ENCODE results near the gene RSPRY1.

Gene RSPRY1

DNA sequence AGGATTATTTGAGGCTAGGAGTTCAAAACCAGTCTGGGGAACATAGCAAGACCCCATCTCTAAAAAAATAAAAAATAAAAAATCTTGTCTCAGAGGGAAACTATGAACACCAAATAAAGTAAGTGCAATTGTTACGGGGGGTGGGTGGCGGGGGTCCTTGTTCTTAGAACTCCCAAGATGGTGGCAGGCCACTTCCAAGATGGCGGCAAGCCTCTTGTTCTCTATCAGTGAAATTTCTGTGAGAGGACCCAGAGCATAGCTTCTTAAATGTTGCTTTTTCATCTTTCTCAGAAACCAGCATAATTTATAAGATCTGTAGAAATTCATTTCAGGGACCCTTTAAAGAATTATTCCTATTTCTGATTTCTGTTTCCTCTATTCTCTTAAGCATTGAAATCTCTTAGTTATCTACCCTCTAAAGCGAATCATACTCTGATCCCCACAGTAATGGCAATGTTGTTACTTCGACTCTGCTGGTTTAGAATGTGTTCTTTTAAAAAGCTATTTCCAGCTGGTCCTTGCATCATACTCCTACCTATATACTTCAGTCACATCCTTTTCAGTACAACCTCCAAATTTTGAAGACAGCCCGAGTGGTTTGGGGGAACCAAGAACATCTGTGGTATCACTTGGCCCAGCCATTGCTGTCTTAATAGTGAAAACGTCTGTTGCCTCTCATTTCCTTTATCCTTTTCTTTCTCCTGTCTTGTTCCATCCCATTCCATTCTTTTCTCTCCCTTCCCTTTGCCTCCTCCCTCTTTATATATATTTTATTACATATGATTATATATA lies 16.2 kb downstream of the RSPRY1 start:
- peak; percentile 36 for DNase-seq (ENCODE audit: low read depth)
- TF ChIP-seq, protein P1, sequence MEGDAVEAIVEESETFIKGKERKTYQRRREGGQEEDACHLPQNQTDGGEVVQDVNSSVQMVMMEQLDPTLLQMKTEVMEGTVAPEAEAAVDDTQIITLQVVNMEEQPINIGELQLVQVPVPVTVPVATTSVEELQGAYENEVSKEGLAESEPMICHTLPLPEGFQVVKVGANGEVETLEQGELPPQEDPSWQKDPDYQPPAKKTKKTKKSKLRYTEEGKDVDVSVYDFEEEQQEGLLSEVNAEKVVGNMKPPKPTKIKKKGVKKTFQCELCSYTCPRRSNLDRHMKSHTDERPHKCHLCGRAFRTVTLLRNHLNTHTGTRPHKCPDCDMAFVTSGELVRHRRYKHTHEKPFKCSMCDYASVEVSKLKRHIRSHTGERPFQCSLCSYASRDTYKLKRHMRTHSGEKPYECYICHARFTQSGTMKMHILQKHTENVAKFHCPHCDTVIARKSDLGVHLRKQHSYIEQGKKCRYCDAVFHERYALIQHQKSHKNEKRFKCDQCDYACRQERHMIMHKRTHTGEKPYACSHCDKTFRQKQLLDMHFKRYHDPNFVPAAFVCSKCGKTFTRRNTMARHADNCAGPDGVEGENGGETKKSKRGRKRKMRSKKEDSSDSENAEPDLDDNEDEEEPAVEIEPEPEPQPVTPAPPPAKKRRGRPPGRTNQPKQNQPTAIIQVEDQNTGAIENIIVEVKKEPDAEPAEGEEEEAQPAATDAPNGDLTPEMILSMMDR (IDR thresholded peaks at IDR 0.05; ENCODE audit: insufficient read depth, low read depth, low read length, missing control alignments): no peak
- no peak overlapping the region for H3K4me3 ChIP-seq (ENCODE audit: low read depth, low read length)

DNA sequence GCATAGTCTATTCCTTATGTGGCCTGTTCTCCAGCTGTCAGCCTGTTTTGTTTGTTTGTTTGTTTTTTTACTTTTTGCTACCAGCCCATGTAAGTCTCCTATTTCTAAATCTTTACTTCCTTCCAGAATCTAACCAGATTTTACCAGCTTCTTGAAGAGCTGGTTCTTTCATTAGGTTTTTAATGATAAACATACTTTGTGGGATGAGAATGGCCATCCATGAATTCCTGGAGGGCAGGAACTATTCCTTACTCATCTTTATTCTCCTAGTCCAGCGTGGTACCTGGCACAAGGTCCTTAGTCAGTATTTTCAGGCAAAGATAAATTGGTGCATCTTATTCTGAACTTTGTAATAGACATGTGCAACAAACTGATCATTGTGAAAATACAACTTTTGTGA lies 17.3 kb downstream of the RSPRY1 start:
- TF ChIP-seq, protein P1 (IDR thresholded peaks at IDR 0.05; ENCODE audit: insufficient read depth, low read depth, low read length, missing control alignments): no peak
- no peak overlapping the region for H3K4me3 ChIP-seq (ENCODE audit: low read depth, low read length)

DNA sequence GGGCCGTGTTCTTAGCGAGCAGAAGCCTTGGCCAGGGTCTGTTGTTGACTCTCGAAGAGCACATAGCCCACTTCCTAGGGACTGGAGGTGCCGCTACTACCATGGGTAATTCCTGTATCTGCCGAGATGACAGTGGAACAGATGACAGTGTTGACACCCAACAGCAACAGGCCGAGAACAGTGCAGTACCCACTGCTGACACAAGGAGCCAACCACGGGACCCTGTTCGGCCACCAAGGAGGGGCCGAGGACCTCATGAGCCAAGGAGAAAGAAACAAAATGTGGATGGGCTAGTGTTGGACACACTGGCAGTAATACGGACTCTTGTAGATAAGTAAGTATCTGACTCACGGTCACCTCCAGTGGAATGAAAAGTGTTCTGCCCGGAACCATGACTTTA lies 18.5 kb downstream of the RSPRY1 start:
- TF ChIP-seq, protein P1 (IDR thresholded peaks at IDR 0.05; ENCODE audit: insufficient read depth, low read depth, low read length, missing control alignments): peak; percentile 5
- DNase-seq (ENCODE audit: low read depth): no peak
- no peak overlapping the region for H3K4me3 ChIP-seq (ENCODE audit: low read depth, low read length)

More for the DNA sequence above, 17.3 kb downstream of the RSPRY1 start:
- no peak for DNase-seq (ENCODE audit: low read depth)

DNA sequence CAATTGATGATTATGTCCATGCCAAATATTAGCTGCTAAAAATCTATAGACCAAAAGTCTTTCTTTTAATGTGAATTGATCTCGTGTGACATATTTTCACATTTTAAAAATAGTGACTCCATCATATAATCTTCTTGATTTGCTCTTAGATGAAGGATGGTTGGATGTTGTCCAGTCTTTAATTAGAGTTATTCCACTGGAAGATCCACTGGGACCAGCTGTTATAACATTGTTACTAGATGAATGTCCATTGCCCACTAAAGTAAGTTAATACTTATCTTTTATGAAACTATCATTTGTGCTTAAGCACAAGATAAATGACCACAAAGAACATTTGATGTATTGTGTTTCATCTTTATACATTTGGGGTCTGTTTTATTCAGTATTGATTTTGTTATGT lies 22.8 kb downstream of the RSPRY1 start:
- no peak overlapping the region for H3K4me3 ChIP-seq (ENCODE audit: low read depth, low read length)
- TF ChIP-seq, protein P1 (IDR thresholded peaks at IDR 0.05; ENCODE audit: insufficient read depth, low read depth, low read length, missing control alignments): no peak
- DNase-seq (ENCODE audit: low read depth): no peak

DNA sequence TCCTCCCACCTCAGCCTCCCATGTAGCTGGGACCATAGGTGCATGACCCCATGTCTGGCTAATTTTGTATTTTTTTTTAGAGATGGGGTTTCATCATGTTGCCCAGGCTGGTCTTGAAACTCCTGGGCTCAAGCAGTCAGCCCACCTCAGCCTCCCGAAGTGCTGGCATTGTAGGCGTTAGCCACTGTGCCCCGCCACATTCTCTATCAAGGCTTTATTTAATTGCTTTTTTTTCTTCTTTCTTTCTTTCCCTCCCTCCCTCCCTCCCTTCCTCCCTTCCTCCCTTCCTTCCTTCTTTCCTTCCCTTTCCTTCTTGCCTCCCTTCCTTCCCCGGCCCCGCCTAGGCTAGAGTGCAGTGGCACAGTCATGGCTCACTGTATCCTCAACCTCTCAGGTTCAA lies 23.7 kb downstream of the RSPRY1 start:
- TF ChIP-seq, protein P1 (IDR thresholded peaks at IDR 0.05; ENCODE audit: insufficient read depth, low read depth, low read length, missing control alignments): no peak
- no peak overlapping the region for H3K4me3 ChIP-seq (ENCODE audit: low read depth, low read length)
- no peak for DNase-seq (ENCODE audit: low read depth)

DNA sequence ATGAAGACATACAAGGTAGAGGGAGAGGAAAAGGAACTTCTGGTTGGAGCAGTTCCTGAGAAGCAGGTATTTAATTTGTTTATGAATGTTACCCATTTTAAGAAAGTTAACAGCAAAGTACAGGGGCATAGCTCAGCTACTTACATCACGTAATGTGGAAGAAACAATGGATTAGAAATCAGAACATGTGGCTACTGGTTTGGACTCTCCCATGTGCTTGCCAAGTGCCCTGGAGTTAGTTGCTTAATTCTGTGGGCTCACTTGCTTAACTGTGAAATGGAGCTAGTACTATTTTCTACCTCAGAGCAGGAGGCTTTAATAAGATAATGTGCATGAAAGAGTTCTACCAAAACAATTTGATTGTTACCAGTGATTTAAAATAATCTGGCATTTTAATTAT lies 27.3 kb downstream of the RSPRY1 start:
- TF ChIP-seq, protein P1 (IDR thresholded peaks at IDR 0.05; ENCODE audit: insufficient read depth, low read depth, low read length, missing control alignments): no peak
- DNase-seq (ENCODE audit: low read depth): no peak
- H3K4me3 ChIP-seq (ENCODE audit: low read depth, low read length): no peak overlapping the region

DNA sequence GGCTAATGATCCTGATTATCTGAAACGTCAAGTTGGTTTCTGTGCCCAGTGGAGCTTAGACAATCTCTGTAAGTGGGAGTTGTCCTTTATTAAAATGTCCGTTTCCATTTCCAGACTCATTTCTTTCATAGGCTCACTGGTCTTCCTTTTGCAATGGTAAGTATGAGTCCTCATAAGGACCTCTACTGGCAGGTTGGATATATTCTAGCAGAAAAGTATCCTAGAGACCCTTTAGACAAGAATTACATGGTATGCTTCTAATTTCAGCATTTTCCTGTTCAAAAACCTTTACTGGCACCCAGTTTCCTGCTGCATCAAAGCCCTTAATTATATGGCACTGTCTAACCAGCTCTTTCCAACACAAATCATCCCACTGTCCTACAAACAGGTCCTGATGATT lies 30.8 kb downstream of the RSPRY1 start:
- no peak for DNase-seq (ENCODE audit: low read depth)
- TF ChIP-seq, protein P1 (IDR thresholded peaks at IDR 0.05; ENCODE audit: insufficient read depth, low read depth, low read length, missing control alignments): no peak
- H3K4me3 ChIP-seq (ENCODE audit: low read depth, low read length): no peak overlapping the region

Data from GM12865 (cell line).